H1 (cell line): ENCODE measurements around the gene WNT1. TPM values are rescaled to one million over a fixed set of nuclear protein-coding genes. Genes with fewer than 3 reads are reported as not detected.

Experiments
- CTCF ChIA-PET: fragments of 300-600 bp; sonication (Branson Sonifier 250); formaldehyde crosslinking; loops from one replicate; lab custom pipeline; 2021; ENCODE audit not compliant: partially characterized antibody; lab: Charles Lee
- POLR2A ChIA-PET: fragments of 300-600 bp; sonication (Branson Sonifier 250); formaldehyde crosslinking; loops from one replicate; lab custom pipeline; 2021; ENCODE audit warnings: inconsistent platforms; ENCODE audit not compliant: partially characterized antibody; lab: Charles Lee
- DNase-seq, 2 experiments: peaks; one replicate each; pipeline versions ENCODE4 v3.0.0 to v3.0.0-alpha.2; 2010 to 2022; ENCODE audit warnings: low spot score in 2 of 2, low read depth in 1 of 2, mixed read lengths in 1 of 2
- FAIRE-seq: peaks from 2 replicates; lab custom pipeline; 2011; peaks lifted over from hg19 to GRCh38; lab: Jason Lieb, UNC
- H2AFZ ChIP-seq: 2 replicates; pipeline ENCODE4 v1.8.1; 2012; ENCODE audit warnings: low read length, inconsistent platforms
- H2AK5ac ChIP-seq: 2 replicates; pipeline ENCODE4 v1.6.1; 2013; ENCODE audit warnings: low read depth, low read length
- H2BK120ac ChIP-seq: replicated peaks from 2 replicates; pipeline ENCODE3; 2013; ENCODE audit warnings: low read depth, low read length, inconsistent platforms
- H2BK12ac ChIP-seq: 2 replicates; pipeline ENCODE4 v1.6.1; 2013; ENCODE audit warnings: low read depth, low read length
- H2BK15ac ChIP-seq: 2 replicates; pipeline ENCODE4 v1.6.1; 2013; ENCODE audit warnings: low read length
- H2BK20ac ChIP-seq: 2 replicates; pipeline ENCODE4 v1.6.1; 2013; ENCODE audit warnings: low read length
- H2BK5ac ChIP-seq: 2 replicates; pipeline ENCODE4 v1.6.1; 2013; ENCODE audit warnings: low read depth, low read length
- H3K14ac ChIP-seq: 2 replicates; pipeline ENCODE4 v1.6.1; 2013; ENCODE audit warnings: inconsistent platforms; ENCODE audit not compliant: insufficient read length
- H3K18ac ChIP-seq: 2 replicates; pipeline ENCODE4 v1.6.1; 2013; ENCODE audit warnings: low read length; ENCODE audit errors: extremely low read depth
- H3K23ac ChIP-seq: 2 replicates; pipeline ENCODE4 v1.6.1; 2013; ENCODE audit warnings: inconsistent platforms; ENCODE audit not compliant: insufficient read length
- H3K23me2 ChIP-seq: 2 replicates; pipeline ENCODE4 v1.6.1; 2013; ENCODE audit warnings: low read depth, low read length
- H3K27ac ChIP-seq: 2 replicates; pipeline ENCODE4 v1.6.1; 2011; ENCODE audit warnings: low read depth, low read length, inconsistent platforms
- H3K27me3 ChIP-seq, 4 experiments: replicated peaks in 1 of 4; 1 replicate in 1 of 4; 2 replicates in 3 of 4; pipeline versions ENCODE4 v1.6.1 to v1.8.1; 2011 to 2013; ENCODE audit warnings: low read length in 3 of 4, mild to moderate bottlenecking in 3 of 4, inconsistent platforms in 2 of 4, mixed read lengths in 2 of 4, moderate library complexity in 1 of 4; ENCODE audit not compliant: control insufficient read depth in 3 of 4, insufficient read depth in 3 of 4; ENCODE audit errors: extremely low read depth in 1 of 4
- H3K36me3 ChIP-seq, 4 experiments: 2 replicates each; pipeline versions ENCODE4 v1.6.1 to v1.8.1; 2011 to 2013; ENCODE audit warnings: mild to moderate bottlenecking in 4 of 4, low read length in 3 of 4, moderate library complexity in 2 of 4, control low read depth in 1 of 4, inconsistent platforms in 1 of 4; ENCODE audit not compliant: insufficient read depth in 4 of 4, control insufficient read depth in 2 of 4
- H3K4ac ChIP-seq: replicated peaks from 2 replicates; pipeline ENCODE3; 2013; ENCODE audit warnings: low read length, low read depth, mixed read lengths, inconsistent platforms; ENCODE audit not compliant: insufficient read length
- H3K4me1 ChIP-seq, 4 experiments: replicated peaks in 1 of 4; 1 replicate in 1 of 4; 2 replicates in 3 of 4; pipeline versions ENCODE4 v1.6.1 to v1.8.1; 2011 to 2013; ENCODE audit warnings: low read length in 3 of 4, inconsistent platforms in 2 of 4, mixed read lengths in 1 of 4; ENCODE audit not compliant: insufficient read depth in 4 of 4, control insufficient read depth in 3 of 4
- H3K4me2 ChIP-seq, 2 experiments: 2 replicates each; pipeline versions ENCODE4 v1.6.1 to v1.8.1; 2011 to 2013; ENCODE audit warnings: low read depth in 2 of 2, low read length in 2 of 2, control low read depth in 1 of 2, inconsistent platforms in 1 of 2, mild to moderate bottlenecking in 1 of 2; ENCODE audit not compliant: insufficient read depth in 1 of 2
- H3K4me3 ChIP-seq, 4 experiments: fragments of 200-600, 300-600 bp in 1 of 4; sonication (generic), shearing (Covaris generic), sonication (Bioruptor Twin) in 1 of 4; 2 replicates each; pipeline versions ENCODE4 v1.5.1 to v1.8.1; 2011 to 2016; ENCODE audit warnings: low read length in 4 of 4, low read depth in 3 of 4, control low read depth in 2 of 4, inconsistent platforms in 2 of 4, mild to moderate bottlenecking in 2 of 4, mixed read lengths in 1 of 4, moderate library complexity in 1 of 4; ENCODE audit not compliant: insufficient read depth in 2 of 4; ENCODE audit errors: extremely low read depth in 1 of 4
- H3K56ac ChIP-seq: replicated peaks from 2 replicates; pipeline ENCODE3; 2013; ENCODE audit warnings: low read depth, mild to moderate bottlenecking, mixed read lengths, low read length, inconsistent platforms; ENCODE audit not compliant: insufficient read length
- H3K79me1 ChIP-seq: 2 replicates; pipeline ENCODE4 v1.6.1; 2013; ENCODE audit warnings: low read depth, low read length, control low read depth
- H3K79me2 ChIP-seq, 2 experiments: 2 replicates each; pipeline versions ENCODE4 v1.6.1 to v1.8.1; 2012 to 2013; ENCODE audit warnings: low read length in 2 of 2, mild to moderate bottlenecking in 2 of 2, inconsistent platforms in 1 of 2; ENCODE audit not compliant: insufficient read depth in 2 of 2, control insufficient read depth in 1 of 2
- H3K9ac ChIP-seq, 4 experiments: replicated peaks in 1 of 4; 1 replicate in 1 of 4; 2 replicates in 3 of 4; pipeline versions ENCODE4 v1.6.1 to v1.8.1; 2011 to 2013; ENCODE audit warnings: low read depth in 3 of 4, low read length in 3 of 4, control low read depth in 2 of 4, mild to moderate bottlenecking in 2 of 4, moderate library complexity in 2 of 4, inconsistent platforms in 1 of 4; ENCODE audit errors: extremely low read depth in 1 of 4
- H3K9me3 ChIP-seq, 2 experiments: 2 replicates each; pipeline versions ENCODE4 v1.6.1 to v1.8.1; 2012 to 2013; ENCODE audit warnings: mild to moderate bottlenecking in 2 of 2, moderate library complexity in 2 of 2, control low read depth in 1 of 2, inconsistent platforms in 1 of 2, low read depth in 1 of 2, low read length in 1 of 2, mixed read lengths in 1 of 2; ENCODE audit not compliant: insufficient read depth in 2 of 2
- H4K20me1 ChIP-seq, 2 experiments: replicated peaks in 1 of 2; 2 replicates each; pipeline versions ENCODE3 to v1.8.1; 2011 to 2013; ENCODE audit warnings: inconsistent platforms in 2 of 2, low read length in 2 of 2, mild to moderate bottlenecking in 1 of 2; ENCODE audit not compliant: insufficient read depth in 2 of 2, control insufficient read depth in 1 of 2
- H4K5ac ChIP-seq: 2 replicates; pipeline ENCODE4 v1.6.1; 2013; ENCODE audit warnings: low read length, low read depth, mixed read lengths, inconsistent platforms; ENCODE audit not compliant: insufficient read length
- H4K8ac ChIP-seq: 2 replicates; pipeline ENCODE4 v1.8.0; 2013; ENCODE audit warnings: mild to moderate bottlenecking, moderate library complexity, low read length, inconsistent platforms; ENCODE audit not compliant: insufficient read depth; ENCODE audit errors: extremely low read depth
- H4K91ac ChIP-seq: replicated peaks from 2 replicates; pipeline ENCODE3; 2013; ENCODE audit warnings: low read length, mixed read lengths, inconsistent platforms; ENCODE audit not compliant: insufficient read length
- BRCA1 ChIP-seq: IDR thresholded peaks from 2 replicates; pipeline ENCODE4 v1.6.1; 2012; ENCODE audit warnings: low read depth, low read length, improper control_type of control experiment
- CREB1 ChIP-seq: IDR thresholded peaks from 2 replicates; pipeline ENCODE4 v1.6.1; 2012; ENCODE audit warnings: inconsistent platforms
- EP300 ChIP-seq, 2 experiments: IDR thresholded peaks; 1 replicate in 1 of 2; 2 replicates in 1 of 2; pipeline ENCODE4 v1.6.1; 2011 to 2012; ENCODE audit warnings: low read depth in 2 of 2, low read length in 2 of 2, mild to moderate bottlenecking in 2 of 2, borderline replicate concordance in 1 of 2, inconsistent platforms in 1 of 2, moderate library complexity in 1 of 2
- RNF2 ChIP-seq: fragments of 200-900, 300-1000 bp; sonication (generic); IDR thresholded peaks from 2 replicates; pipeline ENCODE4 v1.7.1; 2016; ENCODE audit warnings: borderline replicate concordance, low read depth, mild to moderate bottlenecking, antibody characterized with exemption, low read length; ENCODE audit not compliant: poor library complexity, severe bottlenecking; ENCODE audit errors: missing control alignments
- WGBS, 2 experiments: shearing (Covaris generic) in 1 of 2; methylation state at CpG; one replicate each; pipeline versions ENCODE4 v1.1.6 to v1.1.7; 2013 to 2015; ENCODE audit warnings: low lambda C conversion rate in 2 of 2, mixed read lengths in 2 of 2, inconsistent platforms in 1 of 2, low coverage in 1 of 2, missing lambda C conversion rate in 1 of 2; ENCODE audit not compliant: insufficient replicate concordance in 2 of 2, insufficient coverage in 1 of 2, insufficient read length in 1 of 2; ENCODE audit errors: extremely low coverage in 1 of 2, missing lambda C conversion rate in 1 of 2; 5-methylcytosine and 5-hydroxymethylcytosine counted together
- polyA plus RNA-seq, 7 experiments: library from polyadenylated mRNA; depleted of rRNA in 3 of 7; stranded (reverse) in 5 of 7; unstranded in 2 of 7; fragments of >200 nt in 5 of 7; fragments of 200-250 nt in 2 of 7; gene quantifications; 1 replicate in 5 of 7; 2 replicates in 1 of 7; 4 replicates in 1 of 7; pipeline versions ENCODE4 v1.2.1 to v1.2.3, GENCODE V29; 2011 to 2013; ENCODE audit warnings: missing spikeins in 2 of 7, mixed read lengths in 2 of 7
- total RNA-seq: library from RNA; stranded (reverse); fragmentation: NEBNext Ultra II Directional; extraction: Animal tissue kit (Norgen Biotek cat#: 25700); gene quantifications from 2 replicates; pipeline ENCODE4 v1.2.1, GENCODE V29; 2021

WNT1 gene
- total and polyA plus RNA-seq, 2 of the 8 experiments (the other 6 are each of a cell fraction or from before 2014, with no cell fraction given): not detected

- no peak overlapping the region; the same call in 1 of the 2 replicates for H4K8ac ChIP-seq
- ChIA-PET CTCF (interaction anchor here (0.9 to 4.9 kb wide), 5 partner anchors 9 to 98 kb away, joined by 3 to 34 read pairs (median 7); no protein-coding TSS in a partner anchor), POLR2A (interaction anchor here (1.3 to 22.2 kb wide), 2 partner anchors 18 to 33 kb away, joined by 3 to 339 read pairs; no protein-coding TSS in a partner anchor)
- H4K5ac ChIP-seq: no peak overlapping the region
- DNase-seq: no peak
- H3K9ac ChIP-seq: no peak overlapping the region
- H2BK20ac ChIP-seq: no peak overlapping the region
- WGBS, 2 experiments: 96% methylated on average over 15 of the region's 15 CpGs; no CpG with 5 or more reads in 1 of the 2 experiments
- peaks cover 20 to 59% (median 45%) of the 10 kb centered on the region in 4 experiments; a peak in 7 of 8 replicates for H3K36me3 ChIP-seq
- H2BK120ac ChIP-seq: no peak overlapping the region
- H2BK5ac ChIP-seq: no peak overlapping the region
- H4K91ac ChIP-seq: no peak overlapping the region
- H3K27me3 ChIP-seq: no peaks in the 10 kb centered on the region
- no peak overlapping the region for H3K27ac ChIP-seq
- no peak overlapping the region for H3K18ac ChIP-seq
- peaks cover 0 to 4% (median 1%) of the 10 kb centered on the region in 4 experiments; a peak in 4 of 7 replicates for H3K4me1 ChIP-seq
- H3K14ac ChIP-seq: no peak overlapping the region
- H3K4me2 ChIP-seq: no peak overlapping the region
- H3K79me2 ChIP-seq: no peaks in the 10 kb centered on the region
- H3K23ac ChIP-seq: no peak overlapping the region
- no peak overlapping the region for H3K4me3 ChIP-seq
- no peak for TF ChIP-seq RNF2
- TF ChIP-seq CREB1: no peak
- TF ChIP-seq EP300 (IDR thresholded peaks at IDR 0.05; ENCODE audit: borderline replicate concordance in 1 of 2, low read depth in 2 of 2, low read length in 2 of 2): no peak
- no peak for TF ChIP-seq BRCA1
- no peak for FAIRE-seq
- H2BK12ac ChIP-seq: no peak overlapping the region
- no peak overlapping the region for H3K4ac ChIP-seq
- H2AK5ac ChIP-seq: no peak overlapping the region
- H2AFZ ChIP-seq: no peak overlapping the region
- peaks cover 7% of the 10 kb centered on the region for H3K23me2 ChIP-seq
- H3K9me3 ChIP-seq: no peaks in the 10 kb centered on the region
- peaks cover 3 to 8% of the 10 kb centered on the region in 2 experiments for H4K20me1 ChIP-seq
- no peak overlapping the region for H2BK15ac ChIP-seq
- no peak overlapping the region for H3K56ac ChIP-seq
- H3K79me1 ChIP-seq: no peaks in the 10 kb centered on the region; the same call in 1 of the 2 replicates
Observed at GRCh38 chr12:49022558-49023178, 44.5 kb downstream of the WNT1 start.
